Activated CD8-positive, alpha-beta memory T cell treated with anti-CD3 and anti-CD28 coated beads, Interleukin-2, amount 50 U/mL, for 48 hours (primary cell): ENCODE data around the gene MOCS3.
"Not testable (repeated sequence)": the region's sequence is repeated elsewhere in the genome, so short reads cannot be mapped to it uniquely, and the experiment has no call there.

ENCODE experiments used
- DNase-seq: peaks from one replicate; pipeline ENCODE4 v3.0.0-alpha.2; 2020

The MOCS3 gene

GRCh38 chr20:50932016-50932485 lies 26.6 kb upstream of the MOCS3 start:
- DNase-seq, result no peak

DNA sequence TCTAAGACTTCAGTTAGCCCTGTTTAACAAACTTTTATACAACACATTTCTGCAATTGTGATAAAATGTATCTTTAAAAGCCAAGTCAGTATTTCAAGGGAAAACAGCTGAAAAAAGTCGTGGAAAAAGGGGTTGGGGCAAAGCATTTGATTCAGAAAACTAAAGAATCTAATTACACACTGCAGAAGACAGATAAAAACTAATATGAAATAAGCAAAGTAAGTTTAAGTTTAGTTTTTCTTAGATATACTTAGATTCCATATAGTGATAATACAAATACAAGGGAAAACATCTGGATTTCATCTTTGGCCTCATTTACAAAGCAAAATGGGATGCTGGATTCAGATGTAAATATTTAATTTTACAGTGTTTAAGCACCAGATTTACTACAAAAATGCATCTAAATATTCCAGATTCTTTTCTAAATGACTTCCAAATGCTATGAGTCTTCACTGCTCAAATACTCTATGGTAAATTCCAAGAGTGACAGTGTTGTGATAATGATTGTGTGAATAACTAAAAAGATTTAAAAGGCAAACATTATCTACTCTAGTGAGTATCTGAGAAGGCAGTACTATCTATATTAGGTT lies 25.8 kb upstream of the MOCS3 start:
- DNase-seq, result no peak

DNA sequence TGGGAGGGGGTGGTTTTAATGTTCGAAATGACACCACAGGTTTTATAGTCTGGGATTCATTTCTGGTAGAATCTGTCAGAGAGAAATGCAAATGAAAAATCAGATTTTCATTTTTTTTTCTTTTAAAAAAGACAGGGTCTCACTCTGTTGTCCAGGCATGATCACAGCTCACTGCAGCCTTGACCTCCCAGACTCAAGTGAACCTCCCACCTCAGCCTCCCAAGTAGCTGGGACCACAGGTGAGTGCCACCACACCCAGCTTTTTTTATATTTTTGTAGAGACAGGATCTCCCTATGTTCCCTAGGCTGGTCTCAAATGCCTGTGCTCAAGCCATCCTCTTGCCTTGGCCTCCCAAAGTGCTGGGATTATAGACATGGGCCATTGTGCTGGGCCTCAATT lies 25.0 kb upstream of the MOCS3 start:
- no peak for DNase-seq

DNA sequence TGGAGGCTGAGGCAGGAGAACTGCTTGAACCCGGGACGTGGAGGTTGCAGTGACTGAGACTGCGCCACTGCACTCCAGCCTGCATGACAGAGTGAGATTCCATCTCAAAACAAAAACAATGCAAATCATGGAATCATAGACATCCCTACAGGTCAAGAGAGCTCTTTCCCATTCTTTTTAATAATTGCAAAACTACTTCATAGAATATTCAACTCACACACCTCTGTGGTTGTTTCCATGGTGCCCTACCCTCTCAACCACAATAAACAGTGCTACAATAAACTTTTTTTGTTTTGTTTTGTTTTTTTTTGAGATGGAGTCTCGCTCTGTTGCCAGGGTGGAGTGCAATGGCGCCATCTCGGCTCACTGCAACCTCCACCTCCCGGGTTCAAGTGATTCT lies 15.5 kb upstream of the MOCS3 start:
- no peak for DNase-seq

GRCh38 chr20:50948132-50948785 lies 10.4 kb upstream of the MOCS3 start:
- DNase-seq, result no peak

DNA sequence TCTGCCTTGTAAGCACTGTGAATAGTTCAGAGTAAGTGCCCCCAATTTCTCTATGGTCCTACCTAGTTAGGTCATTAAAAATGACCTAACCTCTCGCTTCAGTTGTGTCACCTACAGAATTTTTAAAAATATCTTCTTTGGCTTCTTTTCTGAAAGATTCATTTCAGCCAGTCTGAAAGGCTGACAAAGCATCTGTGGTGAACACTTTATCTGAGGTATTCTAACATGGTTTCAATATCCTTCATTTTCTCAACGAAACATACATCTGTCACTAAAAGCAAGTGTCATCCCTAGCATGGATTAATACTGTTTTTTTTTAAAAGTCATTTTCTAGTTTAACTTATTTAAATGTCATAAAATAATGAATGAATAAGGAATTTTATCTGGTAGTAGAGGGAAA lies 5.4 kb upstream of the MOCS3 start:
- no peak for DNase-seq

- DNase-seq, result no peak
Measured at GRCh38 chr20:50953821-50954220, 4.8 kb upstream of the MOCS3 start.

DNA sequence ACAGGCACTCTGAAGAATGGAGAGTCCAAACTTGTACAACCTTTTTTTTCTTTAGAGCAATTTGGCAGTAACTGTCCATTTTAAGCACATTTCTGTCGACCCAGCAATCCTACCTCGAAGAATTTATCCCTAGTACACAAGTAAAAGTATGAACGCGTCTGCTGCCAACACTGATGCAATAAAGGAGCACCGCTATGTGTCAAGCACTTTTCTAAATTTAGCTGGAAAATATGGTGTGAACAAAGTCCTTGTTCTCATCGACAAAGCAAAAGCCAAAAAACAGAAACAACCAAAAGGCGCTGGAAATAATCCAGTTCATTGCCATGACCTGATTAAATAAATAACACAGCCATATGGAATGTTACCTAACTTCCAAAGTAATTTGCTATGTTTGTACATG lies 1.3 kb upstream of the MOCS3 start:
- no peak for DNase-seq

GRCh38 chr20:50957798-50958614 lies 612 bp upstream of the MOCS3 start, which contains the start of gene DPM1:
TSS of gene DPM1 (minus strand) at chr20:50958532. CDS start at chr20:50958523, 9 bp downstream.
- DNase-seq, result peak; percentile 92

DNA sequence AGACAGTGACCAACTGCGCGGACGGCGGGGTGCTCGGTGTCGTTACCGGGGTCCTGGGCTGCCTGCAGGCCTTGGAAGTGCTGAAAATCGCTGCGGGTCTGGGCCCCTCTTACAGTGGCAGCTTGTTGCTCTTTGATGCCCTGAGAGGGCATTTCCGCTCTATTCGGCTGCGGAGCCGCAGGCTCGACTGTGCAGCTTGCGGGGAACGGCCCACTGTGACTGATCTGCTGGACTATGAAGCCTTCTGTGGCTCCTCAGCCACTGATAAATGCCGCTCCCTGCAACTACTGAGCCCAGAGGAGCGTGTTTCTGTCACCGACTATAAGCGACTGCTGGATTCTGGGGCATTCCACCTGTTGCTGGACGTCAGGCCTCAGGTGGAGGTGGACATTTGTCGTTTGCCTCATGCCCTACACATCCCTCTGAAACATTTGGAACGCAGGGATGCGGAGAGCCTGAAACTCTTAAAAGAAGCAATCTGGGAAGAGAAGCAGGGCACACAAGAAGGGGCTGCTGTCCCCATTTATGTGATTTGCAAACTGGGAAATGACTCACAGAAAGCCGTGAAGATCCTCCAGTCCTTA lies 1.0 kb downstream of the MOCS3 start:
- no peak for DNase-seq

DNA sequence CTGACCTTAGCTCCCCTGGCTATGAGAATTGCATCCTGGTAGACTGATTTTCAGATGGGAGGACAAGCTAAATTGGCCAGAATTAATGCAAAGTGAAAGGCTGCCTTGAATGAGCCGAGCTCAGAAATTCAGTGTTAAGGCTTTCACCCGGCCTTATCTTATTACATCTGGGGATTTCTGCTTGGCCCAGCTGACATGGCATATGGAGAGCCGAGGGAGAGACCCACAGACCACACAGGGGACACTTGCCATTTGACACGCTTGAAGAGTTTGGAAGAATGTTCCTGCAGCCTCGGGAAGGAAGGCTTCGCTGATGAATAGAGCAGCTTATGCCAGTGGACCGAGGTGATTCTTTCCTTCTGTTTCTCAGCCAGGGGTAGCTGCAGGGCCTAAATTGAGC lies 9.0 kb downstream of the MOCS3 start:
- peak; percentile 36 for DNase-seq

GRCh38 chr20:50968289-50968688 lies 9.7 kb downstream of the MOCS3 start:
- DNase-seq, result peak; percentile 34

DNA sequence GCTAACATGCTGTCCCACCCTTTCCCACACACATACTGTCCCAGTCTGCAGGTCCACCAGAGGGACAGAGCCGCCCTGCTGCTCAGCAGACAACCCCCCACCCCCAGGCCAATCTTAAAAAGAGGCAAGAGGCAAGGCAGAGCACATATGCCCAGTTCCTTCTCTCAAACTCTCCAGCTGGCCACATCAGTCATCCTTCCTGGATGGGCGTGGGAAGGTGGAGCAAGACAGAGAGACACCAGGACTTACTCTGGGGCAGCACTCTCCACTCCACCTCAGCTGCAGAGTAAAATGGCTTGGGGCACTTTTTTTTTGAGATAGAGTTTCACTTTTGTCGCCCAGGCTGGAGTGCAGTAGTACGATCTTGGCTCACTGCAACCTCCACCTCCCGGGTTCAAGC lies 10.8 kb downstream of the MOCS3 start:
- peak; percentile 15 for DNase-seq

- no peak for DNase-seq
Measured at GRCh38 chr20:50969912-50970311, 11.3 kb downstream of the MOCS3 start.

- no peak for DNase-seq
Measured at GRCh38 chr20:50975701-50976330, 17.2 kb downstream of the MOCS3 start.

DNA sequence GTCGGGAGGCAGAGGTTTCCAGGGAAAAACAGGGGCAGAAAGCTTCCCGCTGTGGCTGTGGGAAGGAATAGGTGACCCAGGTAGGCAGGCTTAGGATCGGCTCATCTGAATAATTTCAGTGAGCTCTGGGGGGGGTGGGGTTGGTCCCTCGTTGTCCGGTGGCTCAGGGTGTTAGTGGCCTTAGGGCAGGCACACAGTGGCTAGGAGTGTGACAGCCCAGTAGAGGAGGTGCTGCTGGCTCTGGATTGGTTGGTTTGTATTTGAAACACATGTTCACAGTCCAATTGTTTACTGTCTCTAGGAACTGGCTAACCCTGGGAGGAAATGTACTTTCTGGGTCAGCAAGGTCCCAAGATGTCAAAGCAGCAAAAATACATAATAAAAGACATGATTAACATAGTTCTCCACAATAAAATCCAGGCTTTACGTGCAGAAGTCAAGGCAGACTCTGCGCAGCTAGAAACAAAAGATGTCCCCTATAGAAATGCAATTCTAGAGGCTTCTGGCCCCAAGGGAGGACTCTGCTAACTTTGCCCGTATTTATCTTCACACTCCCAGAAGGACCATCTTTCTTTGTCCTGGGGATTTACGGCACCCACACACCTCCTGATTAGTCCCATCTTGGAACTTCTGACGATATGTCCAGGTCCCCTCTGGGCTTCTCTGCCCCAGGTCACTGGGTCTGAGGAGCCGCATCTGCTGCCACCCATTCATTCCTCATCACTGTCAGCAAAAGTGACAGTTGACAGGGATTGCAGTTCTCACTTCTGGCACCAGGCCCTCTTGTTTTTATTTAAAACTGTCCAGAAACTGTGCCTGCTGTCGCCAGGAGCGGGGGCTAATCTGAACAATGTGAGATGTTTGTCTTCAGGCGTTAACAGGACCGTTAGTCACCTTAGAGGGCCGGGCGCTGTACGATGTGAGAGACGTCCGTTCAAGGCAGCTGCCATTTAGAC lies 18.7 kb downstream of the MOCS3 start:
- no peak for DNase-seq

DNA sequence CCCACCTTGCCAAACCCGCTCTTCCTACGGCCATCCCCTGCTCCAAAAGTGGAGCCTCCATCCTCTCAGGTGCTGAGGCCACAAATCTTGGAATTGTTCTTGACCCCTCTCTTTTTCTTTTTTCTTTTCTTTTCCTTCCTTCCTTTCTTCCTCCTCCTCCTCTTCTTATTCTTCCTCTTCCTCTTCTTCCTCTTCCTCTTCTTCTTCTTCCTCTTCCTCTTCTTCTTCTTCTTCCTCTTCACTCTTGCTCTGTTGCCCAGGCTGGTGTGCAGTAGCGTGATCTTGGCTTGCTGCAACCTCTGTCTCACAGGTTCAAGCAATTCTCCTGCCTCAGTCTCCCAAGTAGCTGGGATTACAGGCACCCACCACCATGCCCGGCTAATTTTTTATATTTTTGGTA lies 19.9 kb downstream of the MOCS3 start:
- DNase-seq, result not testable (repeated sequence)

- peak; percentile 66 for DNase-seq
Measured at GRCh38 chr20:50980071-50980681, 21.6 kb downstream of the MOCS3 start.

DNA sequence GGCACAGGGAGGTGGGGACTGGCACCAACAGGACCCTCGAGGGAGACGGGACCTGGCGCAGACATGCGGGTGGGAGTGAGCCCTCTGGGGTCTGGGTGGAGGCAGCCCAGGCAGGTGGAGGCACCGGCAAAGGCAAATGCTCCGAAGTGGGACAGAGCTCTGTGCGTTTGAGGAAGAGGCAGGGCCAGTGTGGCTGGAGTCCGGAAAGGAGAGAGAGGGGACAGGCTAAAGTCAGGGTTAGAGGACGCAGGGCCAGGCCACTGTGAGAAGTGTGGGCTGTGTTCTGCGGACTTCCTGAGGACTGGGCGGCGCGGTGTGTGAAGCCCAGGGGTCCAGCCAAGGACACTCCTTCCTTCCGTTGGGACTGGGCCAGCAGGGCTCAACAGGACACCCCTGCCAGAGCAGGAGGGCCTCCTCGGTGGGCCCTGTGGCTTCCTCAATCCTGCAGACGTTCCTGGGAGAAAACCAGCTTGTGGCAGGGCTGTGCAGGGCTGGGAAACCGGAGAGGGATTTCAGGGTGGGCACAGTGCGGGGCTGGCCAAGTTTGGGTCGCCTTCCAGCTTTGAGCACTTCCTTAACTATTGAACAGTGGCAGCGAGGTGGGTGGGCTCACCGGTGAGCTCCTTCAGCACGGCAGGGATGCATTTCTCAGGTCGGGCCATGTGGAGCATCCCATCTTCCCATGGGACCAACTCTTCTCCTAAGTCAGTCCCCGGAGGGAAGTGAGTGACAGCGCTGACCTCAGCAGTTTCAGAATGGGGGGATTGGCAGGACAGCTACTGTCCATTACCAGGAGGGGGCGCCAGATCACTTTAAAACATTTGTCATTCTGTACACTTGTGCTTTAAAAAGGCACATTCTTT lies 22.5 kb downstream of the MOCS3 start:
- DNase-seq, result peak; percentile 87

- DNase-seq, result no peak
Measured at GRCh38 chr20:50981714-50982048, 23.1 kb downstream of the MOCS3 start.

DNA sequence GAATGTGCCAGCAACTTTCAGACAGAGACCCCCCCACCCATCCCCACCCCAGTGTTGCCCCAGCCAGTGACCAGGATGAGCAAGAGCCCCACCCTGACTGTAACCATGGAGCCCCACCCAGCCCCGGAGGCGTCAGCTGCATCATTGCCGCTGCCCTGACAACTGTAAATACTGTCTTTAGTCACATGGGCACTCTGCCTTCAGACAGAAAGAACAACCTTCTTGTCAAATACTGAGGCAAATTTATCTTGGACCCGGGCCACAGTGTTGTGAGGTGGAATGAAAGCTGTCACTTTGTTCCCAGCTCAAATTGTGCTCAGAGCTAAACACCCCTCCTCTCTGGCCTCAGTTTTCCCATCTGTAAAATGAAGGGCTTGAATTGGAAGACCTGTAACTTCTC lies 23.7 kb downstream of the MOCS3 start:
- no peak for DNase-seq
